ENCODE data around the gene GNB5. TPM values are rescaled to one million over a fixed set of nuclear protein-coding genes. Genes with fewer than 3 reads are reported as not detected.

The GNB5 gene
- total RNA-seq, 1 donor: 58.3 TPM

- DNase-seq (ENCODE audit: low read depth): no peak
- TF ChIP-seq CTCF (IDR thresholded peaks at IDR 0.05; ENCODE audit: insufficient read depth, low read depth, low read length): no peak
- H3K4me3 ChIP-seq (ENCODE audit: low read depth, low read length): no peak overlapping the region
Measured at GRCh38 chr15:52232327-52232726, 41.1 kb upstream of the GNB5 start.

GRCh38 chr15:52230073-52230472 lies 38.9 kb upstream of the GNB5 start:
- no peak overlapping the region for H3K4me3 ChIP-seq (ENCODE audit: low read depth, low read length)

GRCh38 chr15:52228921-52229320 lies 37.7 kb upstream of the GNB5 start:
- no peak for DNase-seq (ENCODE audit: low read depth)
- H3K4me3 ChIP-seq (ENCODE audit: low read depth, low read length): no peak overlapping the region
- no peak for TF ChIP-seq CTCF (IDR thresholded peaks at IDR 0.05; ENCODE audit: insufficient read depth, low read depth, low read length)

More at GRCh38 chr15:52230073-52230472, 38.9 kb upstream of the GNB5 start:
- DNase-seq (ENCODE audit: low read depth): no peak
- no peak for TF ChIP-seq CTCF (IDR thresholded peaks at IDR 0.05; ENCODE audit: insufficient read depth, low read depth, low read length)

- peak; percentile 88 for TF ChIP-seq CTCF (IDR thresholded peaks at IDR 0.05; ENCODE audit: insufficient read depth, low read depth, low read length)
- DNase-seq (ENCODE audit: low read depth): peak; percentile 83
- H3K4me3 ChIP-seq (ENCODE audit: low read depth, low read length): no peak overlapping the region
Measured at GRCh38 chr15:52227456-52227855, 36.3 kb upstream of the GNB5 start.

- TF ChIP-seq CTCF (IDR thresholded peaks at IDR 0.05; ENCODE audit: insufficient read depth, low read depth, low read length): no peak
Measured at GRCh38 chr15:52225230-52225629, 34.0 kb upstream of the GNB5 start.

GRCh38 chr15:52224211-52224610 lies 33.0 kb upstream of the GNB5 start:
- no peak overlapping the region for H3K4me3 ChIP-seq (ENCODE audit: low read depth, low read length)
- TF ChIP-seq CTCF (IDR thresholded peaks at IDR 0.05; ENCODE audit: insufficient read depth, low read depth, low read length): no peak
- no peak for DNase-seq (ENCODE audit: low read depth)

More at GRCh38 chr15:52225230-52225629, 34.0 kb upstream of the GNB5 start:
- no peak overlapping the region for H3K4me3 ChIP-seq (ENCODE audit: low read depth, low read length)
- no peak for DNase-seq (ENCODE audit: low read depth)

GRCh38 chr15:52221730-52222129 lies 30.5 kb upstream of the GNB5 start:
- no peak overlapping the region for H3K4me3 ChIP-seq (ENCODE audit: low read depth, low read length)
- no peak for TF ChIP-seq CTCF (IDR thresholded peaks at IDR 0.05; ENCODE audit: insufficient read depth, low read depth, low read length)

More at GRCh38 chr15:52221730-52222129, 30.5 kb upstream of the GNB5 start:
- DNase-seq (ENCODE audit: low read depth): no peak
